Pancreas (tissue), 10 donors: ENCODE data around the gene SORL1. TPM values are rescaled to one million over a fixed set of nuclear protein-coding genes. Genes with fewer than 3 reads are reported as not detected.

Experiments used
- ATAC-seq, 4 donors: fragments of 200-7000 bp; cut with Tn5 transposase; one replicate each; pipeline versions ENCODE4 v1.8.0 to v1.9.1; 2020; ENCODE audit warnings: mild to moderate bottlenecking in 4 of 4, moderate library complexity in 4 of 4
- DNase-seq, 6 donors: peaks; one replicate each; pipeline ENCODE4 v3.0.0-alpha.2; 2020
- FAIRE-seq: peaks from 2 replicates; lab custom pipeline; 2012; peaks lifted over from hg19 to GRCh38; lab: Jason Lieb, UNC
- H3K27ac ChIP-seq, 4 donors: fragments of 200-600 bp; sonication (generic); 1 replicate in 3 of 4; 2 replicates in 1 of 4; pipeline versions ENCODE4 v1.5.0 to v1.8.0; 2020
- H3K27me3 ChIP-seq, 4 donors: fragments of 200-600 bp; one replicate each; pipeline ENCODE4 v1.8.0; 2021
- H3K36me3 ChIP-seq, 3 donors: fragments of 200-600 bp; sonication (generic) in 1 of 3; one replicate each; pipeline versions ENCODE4 v1.5.0 to v1.8.0; 2020 to 2021
- H3K4me1 ChIP-seq, 3 donors: fragments of 200-600 bp; one replicate each; pipeline ENCODE4 v1.8.0; 2021
- H3K4me3 ChIP-seq, 4 donors: fragments of 200-600 bp; sonication (generic) in 2 of 4; one replicate each; pipeline versions ENCODE4 v1.5.0 to v1.8.0; 2020 to 2021
- H3K9me3 ChIP-seq, 4 donors: fragments of 200-600 bp; one replicate each; pipeline ENCODE4 v1.8.0; 2021
- WGBS, 2 donors: extraction: QIAGEN DNeasy Blood & Tissue Kit; methylation state at CpG; one replicate each; pipeline ENCODE4 v1.1.7; 2013; 5-methylcytosine and 5-hydroxymethylcytosine counted together
- intact Hi-C, 3 donors: fragments of 100-400 bp; cut with DNase I; formaldehyde crosslinking; loops; one replicate each; pipeline versions ENCODE4 v1.11.1 to v1.14.2; 2022
- polyA plus RNA-seq, 2 donors: library from polyadenylated mRNA; stranded (reverse); fragments of 200-250 nt; gene quantifications; one replicate each; pipeline ENCODE4 v1.2.3, GENCODE V29; 2013
- total RNA-seq, 6 donors: library from RNA; stranded (reverse); fragmentation: NEBNext Ultra II Directional in 4 of 6; extraction: Animal tissue kit (Norgen Biotek cat#: 25700) in 4 of 6; gene quantifications; one replicate each; pipeline versions ENCODE4 v1.2.1 to v1.2.4, GENCODE V29; 2021 to 2023
- TF ChIP-seq, protein P1 (sequence below), 4 donors: fragments of 200-600 bp; sonication (generic) in 3 of 4; IDR thresholded peaks; one replicate each; pipeline versions ENCODE4 v1.5.0 to v1.8.0; 2021; ENCODE audit warnings: antibody characterized with exemption in 4 of 4
- donor health status: healthy with polysubstance abuse.
- donor health status: DM: no; HTN: no; CAD: no; lungs with moderate emphysema.
- donor health status: DM: no; HTN: no; CAD: no.
- donor health status: control.
- donor health status: control.
- donor health status: Bipolar disorder and iron deficiency.
- donor health status: DM: yes; HTN: yes; CAD: no.
- donor health status: DM: no; HTN: no; CAD: no.
- donor health status: DM: no; HTN: no; CAD: no.
- donor health status: DM: yes; HTN: yes; CAD: no.

SORL1 gene
- total and polyA plus RNA-seq, 8 donors, result 2.7 to 47.5 (median 15.5) TPM

GRCh38 chr11:121466063-121466794, 14.1 kb downstream of the SORL1 start:
- intact Hi-C loops, result no loop called here
- TF ChIP-seq, protein P1, sequence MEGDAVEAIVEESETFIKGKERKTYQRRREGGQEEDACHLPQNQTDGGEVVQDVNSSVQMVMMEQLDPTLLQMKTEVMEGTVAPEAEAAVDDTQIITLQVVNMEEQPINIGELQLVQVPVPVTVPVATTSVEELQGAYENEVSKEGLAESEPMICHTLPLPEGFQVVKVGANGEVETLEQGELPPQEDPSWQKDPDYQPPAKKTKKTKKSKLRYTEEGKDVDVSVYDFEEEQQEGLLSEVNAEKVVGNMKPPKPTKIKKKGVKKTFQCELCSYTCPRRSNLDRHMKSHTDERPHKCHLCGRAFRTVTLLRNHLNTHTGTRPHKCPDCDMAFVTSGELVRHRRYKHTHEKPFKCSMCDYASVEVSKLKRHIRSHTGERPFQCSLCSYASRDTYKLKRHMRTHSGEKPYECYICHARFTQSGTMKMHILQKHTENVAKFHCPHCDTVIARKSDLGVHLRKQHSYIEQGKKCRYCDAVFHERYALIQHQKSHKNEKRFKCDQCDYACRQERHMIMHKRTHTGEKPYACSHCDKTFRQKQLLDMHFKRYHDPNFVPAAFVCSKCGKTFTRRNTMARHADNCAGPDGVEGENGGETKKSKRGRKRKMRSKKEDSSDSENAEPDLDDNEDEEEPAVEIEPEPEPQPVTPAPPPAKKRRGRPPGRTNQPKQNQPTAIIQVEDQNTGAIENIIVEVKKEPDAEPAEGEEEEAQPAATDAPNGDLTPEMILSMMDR (IDR thresholded peaks at IDR 0.05), result no peak
- no peaks in the 10 kb centered on the region for H3K27me3 ChIP-seq
- H3K27ac ChIP-seq, result peak overlapping the region; percentile 64 to 84 (median 72)
- 8 to 13% methylated on average over 8 of the region's 8 CpGs for WGBS, 2 donors
- H3K4me3 ChIP-seq, result no peak overlapping the region
- FAIRE-seq, result no peak
- no peaks in the 10 kb centered on the region for H3K36me3 ChIP-seq
- peak; percentile 85 to 89 (median 88) for ATAC-seq
- no peaks in the 10 kb centered on the region for H3K9me3 ChIP-seq
- peak; percentile 77 to 86 (median 85) for DNase-seq
- peaks cover 0 to 8% (median 0%) of the 10 kb centered on the region in 3 donors for H3K4me1 ChIP-seq

GRCh38 chr11:121467471-121467870, 15.4 kb downstream of the SORL1 start:
- Histone ChIP-seq H3K36me3 (no peaks in the 10 kb centered on the region), H3K27ac (peak overlapping the region in 3 of 4 donors; percentile 64 to 84 (median 74)), H3K4me1 (peaks cover 0 to 8% (median 0%) of the 10 kb centered on the region in 3 donors), H3K9me3 (no peaks in the 10 kb centered on the region), H3K27me3 (no peaks in the 10 kb centered on the region), H3K4me3 (no peak overlapping the region)
- intact Hi-C loops, result no loop called here
- TF ChIP-seq, protein P1 (IDR thresholded peaks at IDR 0.05), result no peak
- no peak for ATAC-seq
- 66 to 67% methylated on average over 2 of the region's 2 CpGs for WGBS, 2 donors
- DNase-seq, result no peak
- FAIRE-seq, result no peak

DNA sequence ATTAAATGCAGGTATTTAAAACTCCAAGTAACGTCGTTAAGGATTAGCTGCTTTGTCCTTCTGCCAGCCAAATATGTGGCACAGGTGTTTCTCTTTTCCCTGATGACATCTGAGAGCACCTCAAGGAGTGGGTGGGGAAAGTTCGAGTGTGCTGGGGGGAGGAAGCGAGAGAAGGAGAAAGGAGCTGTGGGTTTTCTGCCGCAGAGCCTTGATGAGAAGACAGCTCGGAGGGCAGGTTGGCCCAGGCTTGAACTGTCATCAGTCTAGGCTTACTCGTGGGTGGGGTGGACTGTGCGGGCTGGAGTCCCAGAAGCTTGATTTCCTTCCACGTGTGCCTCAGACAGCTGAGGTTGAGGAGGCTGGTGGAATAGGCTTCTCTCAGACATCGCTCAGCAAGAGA, 15.9 kb downstream of the SORL1 start:
- Histone ChIP-seq H3K27ac (peak overlapping the region in 3 of 4 donors; percentile 64 to 84 (median 74)), H3K4me3 (no peak overlapping the region), H3K4me1 (peaks cover 0 to 8% (median 0%) of the 10 kb centered on the region in 3 donors), H3K27me3 (no peaks in the 10 kb centered on the region), H3K36me3 (no peaks in the 10 kb centered on the region), H3K9me3 (no peaks in the 10 kb centered on the region)
- FAIRE-seq (no peak), ATAC-seq (peak in 1 of 4 donors; percentile 6), DNase-seq (no peak)
- intact Hi-C loops, result no loop called here
- TF ChIP-seq, protein P1 (IDR thresholded peaks at IDR 0.05), result no peak
- WGBS, 2 donors, result 43 to 51% methylated on average over 10 of the region's 10 CpGs

GRCh38 chr11:121469910-121470309, 17.8 kb downstream of the SORL1 start:
- 67 to 69% methylated on average over 5 of the region's 5 CpGs for WGBS, 2 donors
- no peak for ATAC-seq
- H3K36me3 ChIP-seq, result no peaks in the 10 kb centered on the region
- intact Hi-C loops, result no loop called here
- no peak for FAIRE-seq
- H3K27ac ChIP-seq, result no peak overlapping the region
- H3K9me3 ChIP-seq, result no peaks in the 10 kb centered on the region
- TF ChIP-seq, protein P1 (IDR thresholded peaks at IDR 0.05), result no peak
- peaks cover 0 to 7% (median 0%) of the 10 kb centered on the region in 3 donors for H3K4me1 ChIP-seq
- no peak overlapping the region for H3K4me3 ChIP-seq
- DNase-seq, result no peak
- H3K27me3 ChIP-seq, result no peaks in the 10 kb centered on the region

DNA sequence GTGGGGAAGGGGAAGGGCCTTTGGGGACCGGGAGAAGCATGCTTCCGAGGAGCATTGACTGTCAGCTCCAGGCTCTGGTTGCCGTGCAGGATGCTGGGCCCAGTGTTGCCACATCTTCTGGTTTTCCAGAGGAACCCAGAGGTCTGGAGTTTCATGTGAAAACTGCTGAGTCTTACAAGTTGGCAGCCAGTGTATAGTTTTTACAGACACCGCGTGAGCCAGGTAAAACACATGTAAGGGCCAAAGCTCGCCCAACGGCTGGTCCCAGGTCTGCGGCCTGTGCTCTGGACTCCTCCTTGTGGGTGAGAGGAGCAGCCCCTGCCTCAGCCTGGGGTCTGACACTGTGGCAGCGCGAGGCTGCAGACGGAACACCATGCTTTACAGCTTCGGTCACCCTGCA, 19.1 kb downstream of the SORL1 start:
- Histone ChIP-seq H3K4me3 (no peak overlapping the region), H3K36me3 (no peaks in the 10 kb centered on the region), H3K27me3 (no peaks in the 10 kb centered on the region), H3K27ac (no peak overlapping the region), H3K9me3 (no peaks in the 10 kb centered on the region), H3K4me1 (peaks cover 0 to 3% (median 0%) of the 10 kb centered on the region in 3 donors)
- DNase-seq (no peak), FAIRE-seq (no peak), ATAC-seq (no peak)
- TF ChIP-seq, protein P1 (IDR thresholded peaks at IDR 0.05), result no peak
- intact Hi-C loops, result no loop called here
- WGBS, 2 donors, result 87 to 93% methylated on average over 12 of the region's 12 CpGs
